DOHH2 (cell line): ENCODE results near the gene CORO6.

Experiments
- CTCF ChIP-seq: fragments of 200-600 bp; sonication (generic); IDR thresholded peaks from one replicate; pipeline ENCODE4 v1.5.1; 2014; ENCODE audit warnings: antibody characterized with exemption, mild to moderate bottlenecking, low read depth, low read length; ENCODE audit not compliant: poor library complexity, severe bottlenecking
- EZH2phosphoT487 ChIP-seq: fragments of 200-600 bp; sonication (generic); IDR thresholded peaks from 2 replicates; pipeline ENCODE4 v1.6.1; 2017; ENCODE audit warnings: borderline replicate concordance, mild to moderate bottlenecking, antibody characterized with exemption, low read length, moderate library complexity, mixed read lengths

- TF ChIP-seq CTCF: no peak
- no peak for TF ChIP-seq EZH2phosphoT487
These were observed 43.9 kb downstream of the CORO6 start for GRCh38 chr17:29578626-29579485.
